Kidney (tissue), 14 donors: ENCODE measurements around the gene CFAP221. TPM values are rescaled to one million over a fixed set of nuclear protein-coding genes. Genes with fewer than 3 reads are reported as not detected.

Experiments used
- DNase-seq, 5 donors: peaks; one replicate each; pipeline ENCODE4 v3.0.0-alpha.2; 2013 to 2020
- FAIRE-seq: peaks from 2 replicates; lab custom pipeline; 2012; peaks lifted over from hg19 to GRCh38; lab: Jason Lieb, UNC
- H3K27ac ChIP-seq, 2 donors: one replicate each; pipeline ENCODE4 v1.7.0; 2013; ENCODE audit warnings: low read depth in 2 of 2, low read length in 2 of 2, inconsistent platforms in 1 of 2
- H3K27me3 ChIP-seq: one replicate; pipeline ENCODE4 v1.7.1; 2013; ENCODE audit warnings: low read length, inconsistent platforms; ENCODE audit not compliant: control insufficient read depth, insufficient read depth
- H3K36me3 ChIP-seq, 3 donors: one replicate each; pipeline versions ENCODE4 v1.7.0 to v1.7.1; 2013; ENCODE audit warnings: low read length in 3 of 3, control low read depth in 1 of 3, inconsistent platforms in 1 of 3; ENCODE audit not compliant: insufficient read depth in 3 of 3, control insufficient read depth in 2 of 3
- H3K4me1 ChIP-seq, 3 donors: one replicate each; pipeline versions ENCODE4 v1.7.0 to v1.7.1; 2013; ENCODE audit warnings: low read length in 3 of 3, inconsistent platforms in 1 of 3, low read depth in 1 of 3; ENCODE audit not compliant: control insufficient read depth in 2 of 3, insufficient read depth in 2 of 3
- H3K4me3 ChIP-seq, 3 donors: one replicate each; pipeline versions ENCODE4 v1.7.0 to v1.8.1; 2013; ENCODE audit warnings: low read length in 3 of 3, control low read depth in 1 of 3, inconsistent platforms in 1 of 3
- H3K9ac ChIP-seq, 3 donors: one replicate each; pipeline versions ENCODE4 v1.7.0 to v1.7.1; 2013; ENCODE audit warnings: low read length in 3 of 3, control low read depth in 1 of 3, inconsistent platforms in 1 of 3
- H3K9me3 ChIP-seq, 3 donors: one replicate each; pipeline versions ENCODE4 v1.7.0 to v1.7.1; 2013; ENCODE audit warnings: low read length in 3 of 3, control low read depth in 1 of 3, inconsistent platforms in 1 of 3; ENCODE audit not compliant: control insufficient read depth in 2 of 3, insufficient read depth in 1 of 3
- intact Hi-C: fragments of 100-400 bp; cut with DNase I; formaldehyde crosslinking; loops from one replicate; pipeline ENCODE4 v1.11.1; 2022
- polyA plus RNA-seq: library from polyadenylated mRNA; stranded (reverse); fragments of 350-450 nt; fragmentation: Illumina TruSeq; extraction: RNeasy Lipid Tissue Mini Kit (QIAGEN cat#74804); gene quantifications from one replicate; pipeline ENCODE4 v1.2.3, GENCODE V29; 2014; ENCODE audit warnings: low read depth, low replicate concordance; ENCODE audit not compliant: insufficient read depth
- total RNA-seq: library from RNA; stranded (reverse); fragmentation: NEBNext Ultra II Directional; extraction: Animal tissue kit (Norgen Biotek cat#: 25700); gene quantifications from one replicate; pipeline ENCODE4 v1.2.1, GENCODE V29; 2021
- TF ChIP-seq, protein P1 (sequence below): IDR thresholded peaks from 3 replicates; pipeline ENCODE4 v1.5.1; 2012; ENCODE audit warnings: mild to moderate bottlenecking, moderate library complexity, borderline replicate concordance; ENCODE audit not compliant: insufficient read depth; ENCODE audit errors: extremely low read depth
- donor health status: control.
- donor health status: control.
- donor health status: control.
- donor health status: control.
- donor health status: control.
- donor health status: DM: yes; HTN: yes; CAD: no.
- donor health status: Normal renal cell carcinoma (clear cell type).

Gene CFAP221
- total and polyA plus RNA-seq, 2 donors from 2014 or later: 15.9 to 58.7 TPM

DNA sequence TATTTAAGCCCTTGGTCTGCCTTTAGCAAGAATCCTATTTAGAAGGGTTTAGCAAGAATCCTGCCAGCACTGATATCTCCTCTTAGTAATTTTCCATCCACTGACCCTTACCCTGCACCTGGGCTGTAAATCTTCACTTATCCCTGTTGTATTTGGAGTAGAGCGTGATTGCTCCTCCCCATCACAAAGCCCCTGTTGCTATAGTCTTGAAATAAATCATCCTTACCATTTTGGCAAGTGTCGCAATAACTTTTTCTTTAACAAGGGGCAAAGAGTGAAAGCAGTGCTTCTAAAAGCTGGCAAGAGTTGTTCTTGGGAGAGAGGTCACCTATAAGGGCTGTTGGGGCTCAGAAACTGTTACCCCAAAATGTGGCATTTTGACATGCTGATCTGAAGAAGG is 16.2 kb upstream of the CFAP221 start:
- H3K4me1 ChIP-seq: no peaks in the 10 kb centered on the region
- H3K4me3 ChIP-seq: no peak overlapping the region
- no peak for FAIRE-seq
- H3K36me3 ChIP-seq: no peaks in the 10 kb centered on the region
- H3K9me3 ChIP-seq: no peaks in the 10 kb centered on the region
- intact Hi-C loops: no loop called here
- TF ChIP-seq, protein P1, sequence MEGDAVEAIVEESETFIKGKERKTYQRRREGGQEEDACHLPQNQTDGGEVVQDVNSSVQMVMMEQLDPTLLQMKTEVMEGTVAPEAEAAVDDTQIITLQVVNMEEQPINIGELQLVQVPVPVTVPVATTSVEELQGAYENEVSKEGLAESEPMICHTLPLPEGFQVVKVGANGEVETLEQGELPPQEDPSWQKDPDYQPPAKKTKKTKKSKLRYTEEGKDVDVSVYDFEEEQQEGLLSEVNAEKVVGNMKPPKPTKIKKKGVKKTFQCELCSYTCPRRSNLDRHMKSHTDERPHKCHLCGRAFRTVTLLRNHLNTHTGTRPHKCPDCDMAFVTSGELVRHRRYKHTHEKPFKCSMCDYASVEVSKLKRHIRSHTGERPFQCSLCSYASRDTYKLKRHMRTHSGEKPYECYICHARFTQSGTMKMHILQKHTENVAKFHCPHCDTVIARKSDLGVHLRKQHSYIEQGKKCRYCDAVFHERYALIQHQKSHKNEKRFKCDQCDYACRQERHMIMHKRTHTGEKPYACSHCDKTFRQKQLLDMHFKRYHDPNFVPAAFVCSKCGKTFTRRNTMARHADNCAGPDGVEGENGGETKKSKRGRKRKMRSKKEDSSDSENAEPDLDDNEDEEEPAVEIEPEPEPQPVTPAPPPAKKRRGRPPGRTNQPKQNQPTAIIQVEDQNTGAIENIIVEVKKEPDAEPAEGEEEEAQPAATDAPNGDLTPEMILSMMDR: no peak
- no peak overlapping the region for H3K9ac ChIP-seq
- peaks cover 8% of the 10 kb centered on the region for H3K27me3 ChIP-seq
- no peak overlapping the region for H3K27ac ChIP-seq
- no peak for DNase-seq

GRCh38 chr2:119531292-119531691 is 13.0 kb upstream of the CFAP221 start:
- no peak for DNase-seq
- intact Hi-C loops: no loop called here
- peaks cover 0 to 5% (median 0%) of the 10 kb centered on the region in 3 donors for H3K9me3 ChIP-seq

DNA sequence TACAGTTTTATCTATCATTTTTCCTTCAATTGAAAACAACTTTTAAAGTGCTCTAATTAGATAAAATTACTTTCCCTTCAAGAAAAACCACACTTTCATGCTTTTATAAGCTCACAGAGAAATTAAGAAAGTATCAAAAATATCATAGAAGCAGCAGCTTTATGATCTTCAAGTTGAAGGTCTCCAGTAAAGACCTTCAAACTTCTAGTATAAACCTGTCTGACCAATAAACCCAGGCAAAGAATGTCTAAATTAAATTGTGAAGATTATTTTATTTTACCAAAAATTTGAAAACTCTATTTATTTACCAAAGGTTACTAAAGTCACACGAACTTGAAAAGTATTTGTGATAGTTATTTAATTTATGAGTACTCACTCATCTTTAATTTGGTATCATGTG is 10.7 kb upstream of the CFAP221 start:
- Histone ChIP-seq H3K36me3 (no peaks in the 10 kb centered on the region), H3K4me3 (no peak overlapping the region), H3K9me3 (peaks cover 0 to 5% (median 0%) of the 10 kb centered on the region in 3 donors), H3K27ac (no peak overlapping the region), H3K27me3 (no peaks in the 10 kb centered on the region), H3K4me1 (peaks cover 0 to 3% (median 0%) of the 10 kb centered on the region in 3 donors), H3K9ac (no peak overlapping the region)
- FAIRE-seq: peak; percentile 78
- intact Hi-C loops: no loop called here
- TF ChIP-seq, protein P1: no peak
- no peak for DNase-seq

More at GRCh38 chr2:119531292-119531691, 13.0 kb upstream of the CFAP221 start:
- Histone ChIP-seq H3K4me1 (no peaks in the 10 kb centered on the region), H3K9ac (no peak overlapping the region), H3K27ac (no peak overlapping the region), H3K36me3 (no peaks in the 10 kb centered on the region), H3K27me3 (no peaks in the 10 kb centered on the region), H3K4me3 (no peak overlapping the region)
- no peak for FAIRE-seq
- TF ChIP-seq, protein P1: no peak

DNA sequence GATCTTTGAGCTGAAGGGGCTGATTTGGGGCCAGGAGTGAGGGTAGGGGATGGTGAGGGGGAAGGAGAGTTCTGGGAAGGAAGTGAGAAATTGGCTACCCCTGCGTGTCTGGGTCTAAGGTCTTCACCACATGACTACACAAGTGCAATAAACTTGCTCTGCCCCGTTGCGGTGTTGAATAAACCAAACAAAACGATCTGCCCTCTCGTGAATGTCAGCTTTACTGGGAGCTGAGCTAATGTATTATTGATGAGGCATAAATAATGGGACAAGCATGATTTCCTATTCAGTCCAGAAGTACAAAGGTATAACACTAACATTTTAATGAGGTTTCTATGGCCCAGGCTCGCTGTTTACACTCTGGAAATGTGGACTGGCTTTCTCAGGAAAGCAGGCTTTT is 8.0 kb upstream of the CFAP221 start:
- Histone ChIP-seq H3K4me1 (peaks cover 0 to 3% (median 0%) of the 10 kb centered on the region in 3 donors), H3K27me3 (no peaks in the 10 kb centered on the region), H3K27ac (peak overlapping the region in 1 of 2 donors; percentile 3), H3K9me3 (peaks cover 0 to 9% (median 0%) of the 10 kb centered on the region in 3 donors), H3K4me3 (no peak overlapping the region), H3K9ac (no peak overlapping the region), H3K36me3 (no peaks in the 10 kb centered on the region)
- TF ChIP-seq, protein P1: no peak
- FAIRE-seq (no peak), DNase-seq (peak in 3 of 5 donors; percentile 47 to 65 (median 52))
- intact Hi-C loops: no loop called here
